H54 (cell line): ENCODE data around the gene FHIT.

Experiments
- DNase-seq: peaks from one replicate; pipeline ENCODE4 v3.0.0; 2011; ENCODE audit warnings: low spot score, mixed read lengths; ENCODE audit not compliant: insufficient read length
- FAIRE-seq: peaks from 3 replicates; lab custom pipeline; 2011; peaks lifted over from hg19 to GRCh38; lab: Jason Lieb, UNC
- POLR2A ChIP-seq: IDR thresholded peaks from 2 replicates; pipeline ENCODE4 v1.6.1; 2011; ENCODE audit warnings: low read depth, mild to moderate bottlenecking, low read length

The FHIT gene

DNA sequence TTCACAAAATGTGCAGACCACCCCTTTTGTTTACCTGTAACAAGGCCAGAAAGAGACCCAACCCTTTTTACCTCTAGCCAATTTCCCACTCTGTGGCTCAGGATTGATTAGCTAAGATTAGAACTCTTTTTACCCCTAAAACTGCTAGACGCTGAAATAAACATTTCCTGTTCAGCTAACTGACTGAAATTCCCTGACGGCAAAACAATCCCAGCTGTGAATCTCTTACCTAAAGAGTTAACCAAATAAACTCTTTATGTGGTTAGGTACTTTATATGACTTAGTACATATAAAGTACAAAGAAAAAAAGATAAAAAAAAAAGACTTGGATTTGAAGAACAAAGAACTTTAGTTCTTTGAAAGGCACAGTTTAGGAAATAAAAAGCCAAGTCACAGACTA is 988.7 kb downstream of the FHIT start:
- no peak for DNase-seq
- no peak for FAIRE-seq
- no peak for TF ChIP-seq POLR2A

DNA sequence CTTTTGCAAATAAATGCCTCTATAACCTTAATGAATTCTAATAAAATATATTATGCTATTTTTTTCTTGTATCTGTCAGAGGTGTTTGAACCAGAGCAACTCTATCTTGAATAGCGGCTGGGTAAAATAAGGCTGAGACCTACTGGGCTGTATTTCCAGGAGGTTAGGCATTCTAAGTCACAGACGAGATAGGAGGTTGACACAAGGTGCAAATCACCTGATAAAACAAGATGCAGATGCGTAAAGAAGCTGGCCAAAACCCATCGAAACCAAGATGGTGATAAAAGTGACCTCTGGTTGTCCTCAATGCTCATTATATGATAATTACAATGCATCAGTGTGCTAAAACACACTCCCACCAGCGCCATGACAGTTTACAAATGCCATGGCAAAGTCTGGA is 990.7 kb downstream of the FHIT start:
- TF ChIP-seq POLR2A, result no peak
- DNase-seq, result no peak
- FAIRE-seq, result no peak

- no peak for FAIRE-seq
- no peak for TF ChIP-seq POLR2A
- DNase-seq, result no peak
These were observed 1000.4 kb downstream of the FHIT start for GRCh38 chr3:60250810-60251209.

DNA sequence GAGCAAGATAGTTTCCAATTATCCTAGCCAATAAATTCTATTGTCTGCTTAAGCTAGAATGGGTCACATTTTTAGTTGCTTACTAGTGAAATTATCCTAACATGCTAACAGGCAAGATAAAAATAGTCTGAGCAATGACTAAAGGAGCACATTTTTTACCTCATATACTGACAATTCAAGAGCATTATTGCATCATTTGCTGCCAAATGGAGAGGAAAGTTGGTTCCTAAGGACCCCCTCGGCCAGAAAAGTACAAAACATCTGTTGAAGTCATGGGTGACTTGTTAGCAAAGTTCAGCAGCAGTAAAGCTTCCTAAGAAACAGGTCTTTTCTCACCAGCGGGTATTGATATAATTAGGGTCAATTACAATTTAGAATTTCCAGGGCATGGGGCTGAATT is 1001.0 kb downstream of the FHIT start:
- DNase-seq, result no peak
- TF ChIP-seq POLR2A, result no peak
- no peak for FAIRE-seq

- FAIRE-seq (no peak), DNase-seq (no peak)
These were observed 1004.9 kb downstream of the FHIT start for GRCh38 chr3:60246361-60246760.

DNA sequence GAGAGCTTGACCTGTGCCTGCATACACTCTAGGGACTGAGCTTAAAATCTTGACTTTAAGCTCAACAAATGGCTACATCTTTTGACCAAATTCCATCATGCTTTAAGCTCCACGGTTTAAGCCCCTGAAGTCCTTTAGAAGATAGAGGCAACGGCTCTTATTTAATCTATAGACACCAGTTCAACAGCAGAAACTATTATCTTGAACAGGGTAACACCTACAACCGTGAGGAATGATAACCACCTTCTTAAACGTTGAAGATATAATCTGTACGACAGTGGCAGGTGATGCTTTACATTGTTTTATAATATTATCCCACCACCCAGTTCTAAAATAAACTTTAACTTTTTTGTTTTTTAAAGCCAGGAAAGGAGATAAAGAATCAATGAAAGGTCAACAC is 1007.8 kb downstream of the FHIT start:
- TF ChIP-seq POLR2A, result no peak
- no peak for FAIRE-seq
- DNase-seq, result no peak

More at GRCh38 chr3:60246361-60246760, 1004.9 kb downstream of the FHIT start:
- no peak for TF ChIP-seq POLR2A

DNA sequence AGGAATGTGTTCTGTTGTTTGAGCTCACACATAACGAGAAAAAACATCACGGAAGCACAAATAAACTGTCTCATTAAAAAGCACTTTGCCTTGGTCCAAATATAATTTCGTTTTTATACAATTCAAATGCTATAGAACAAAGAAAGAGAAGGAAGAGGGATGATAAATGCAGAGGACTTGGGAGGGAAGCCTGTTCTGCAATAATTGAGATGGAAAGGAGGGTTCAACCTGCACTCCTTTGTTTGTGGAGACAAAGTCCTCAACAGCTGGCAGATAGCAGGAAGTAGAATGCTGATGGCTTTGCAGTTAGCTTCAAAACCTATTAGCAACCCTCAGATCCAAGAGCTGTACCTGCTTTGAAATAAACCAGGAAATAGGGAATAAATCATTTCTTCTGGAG is 1010.8 kb downstream of the FHIT start:
- FAIRE-seq, result no peak
- no peak for TF ChIP-seq POLR2A
- no peak for DNase-seq

DNA sequence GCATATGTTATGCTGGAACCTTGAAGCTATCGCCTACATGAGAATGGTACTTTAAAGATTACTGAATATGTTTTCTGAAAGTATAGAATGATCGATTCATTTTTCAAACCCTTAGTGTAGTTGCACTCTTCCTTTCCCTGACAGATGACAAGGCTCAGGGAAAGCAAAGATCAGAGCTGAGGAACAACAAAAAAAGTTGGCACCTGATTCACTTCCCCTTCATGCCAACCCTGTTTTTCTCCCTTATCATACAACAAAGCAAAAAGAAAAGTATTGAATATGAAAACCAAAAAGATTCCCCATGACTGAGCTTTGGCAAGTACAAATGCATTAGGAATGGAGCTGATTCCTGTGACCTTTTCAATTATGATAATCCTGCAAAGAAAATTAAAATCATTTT is 1012.7 kb downstream of the FHIT start:
- no peak for FAIRE-seq

DNA sequence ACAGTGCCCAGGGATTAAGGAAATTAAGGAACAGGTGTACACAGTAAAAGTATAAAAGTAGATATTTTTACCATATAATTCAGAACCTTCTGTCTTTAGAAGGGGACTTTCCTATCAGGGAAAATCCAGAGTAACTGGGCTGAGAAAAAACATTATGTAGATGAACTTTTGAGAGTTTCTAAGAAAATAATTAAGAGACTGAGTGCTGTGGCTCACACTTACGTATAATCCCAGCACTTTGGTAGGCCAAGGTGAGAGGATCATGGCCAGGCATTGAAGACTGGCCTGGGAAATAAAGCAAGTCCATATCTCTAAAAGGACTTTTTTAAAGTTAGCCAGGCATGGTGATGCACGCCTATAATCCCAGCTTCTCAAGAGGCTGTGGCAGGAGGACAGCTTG is 1021.8 kb downstream of the FHIT start:
- no peak for TF ChIP-seq POLR2A
- DNase-seq, result no peak
- no peak for FAIRE-seq

More for the DNA sequence above, 1012.7 kb downstream of the FHIT start:
- TF ChIP-seq POLR2A, result no peak
- no peak for DNase-seq

- DNase-seq (no peak), FAIRE-seq (no peak)
- no peak for TF ChIP-seq POLR2A
These were observed 1022.4 kb downstream of the FHIT start for GRCh38 chr3:60228823-60229222.

DNA sequence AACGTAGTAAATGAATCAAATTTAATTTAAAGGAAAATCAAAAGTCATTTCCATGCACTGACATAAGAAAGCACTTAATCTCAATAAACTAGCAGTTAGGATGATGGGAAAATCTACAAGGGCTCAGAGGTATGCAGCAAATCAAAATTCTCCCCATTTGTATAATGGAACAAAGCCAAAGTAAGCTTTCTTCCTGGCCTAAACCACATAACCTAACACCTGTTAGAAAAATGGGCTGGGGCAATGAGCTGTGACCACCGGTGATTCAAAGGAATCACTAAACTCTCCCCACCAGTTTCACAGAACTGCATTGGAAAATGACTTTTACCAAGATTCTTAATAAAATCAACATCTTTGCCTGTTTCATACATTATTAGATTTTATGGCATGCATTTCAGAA is 1024.3 kb downstream of the FHIT start:
- FAIRE-seq (no peak), DNase-seq (no peak)
- TF ChIP-seq POLR2A, result no peak

DNA sequence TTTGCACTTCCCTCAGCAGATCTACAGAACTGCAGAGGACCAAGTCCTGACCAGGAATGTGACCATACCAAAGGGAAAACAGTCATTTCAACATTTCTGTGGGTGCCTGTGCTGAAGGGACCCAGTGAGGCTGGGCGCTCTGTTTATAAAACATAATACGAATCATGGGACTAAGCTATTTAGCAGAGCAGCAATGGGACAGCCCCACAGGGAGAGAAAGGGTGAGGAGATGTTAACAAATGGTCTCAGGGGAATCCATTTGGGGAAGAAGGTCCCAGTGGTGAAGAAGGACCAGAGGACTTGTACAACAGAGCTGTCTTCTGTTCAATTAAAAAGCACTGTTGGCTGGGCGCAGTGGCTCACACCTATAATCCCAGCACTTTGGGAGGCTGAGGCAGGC is 1025.4 kb downstream of the FHIT start:
- FAIRE-seq, result no peak
- TF ChIP-seq POLR2A, result no peak
- DNase-seq, result no peak

DNA sequence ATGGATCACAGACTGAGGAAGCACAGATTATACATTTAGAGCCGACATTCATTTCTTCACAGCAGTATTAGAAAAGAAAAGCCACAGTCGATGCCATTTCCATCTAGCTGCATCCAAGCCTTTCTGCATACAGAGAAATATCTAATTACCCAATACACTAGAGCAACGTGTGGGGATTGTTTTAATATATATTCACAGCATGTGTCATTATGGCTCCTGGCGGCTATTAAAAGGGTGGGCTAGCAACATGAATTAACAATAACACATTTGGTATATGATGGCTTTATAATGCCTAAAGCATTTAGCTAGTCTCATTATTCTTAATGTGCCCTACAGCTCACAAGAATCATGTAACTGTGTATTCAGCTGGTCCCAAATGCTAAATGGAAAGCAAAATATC is 1030.5 kb downstream of the FHIT start:
- no peak for DNase-seq
- TF ChIP-seq POLR2A, result no peak
- no peak for FAIRE-seq

- FAIRE-seq (no peak), DNase-seq (no peak)
- TF ChIP-seq POLR2A, result no peak
These were observed 1031.8 kb downstream of the FHIT start for GRCh38 chr3:60219501-60219900.

DNA sequence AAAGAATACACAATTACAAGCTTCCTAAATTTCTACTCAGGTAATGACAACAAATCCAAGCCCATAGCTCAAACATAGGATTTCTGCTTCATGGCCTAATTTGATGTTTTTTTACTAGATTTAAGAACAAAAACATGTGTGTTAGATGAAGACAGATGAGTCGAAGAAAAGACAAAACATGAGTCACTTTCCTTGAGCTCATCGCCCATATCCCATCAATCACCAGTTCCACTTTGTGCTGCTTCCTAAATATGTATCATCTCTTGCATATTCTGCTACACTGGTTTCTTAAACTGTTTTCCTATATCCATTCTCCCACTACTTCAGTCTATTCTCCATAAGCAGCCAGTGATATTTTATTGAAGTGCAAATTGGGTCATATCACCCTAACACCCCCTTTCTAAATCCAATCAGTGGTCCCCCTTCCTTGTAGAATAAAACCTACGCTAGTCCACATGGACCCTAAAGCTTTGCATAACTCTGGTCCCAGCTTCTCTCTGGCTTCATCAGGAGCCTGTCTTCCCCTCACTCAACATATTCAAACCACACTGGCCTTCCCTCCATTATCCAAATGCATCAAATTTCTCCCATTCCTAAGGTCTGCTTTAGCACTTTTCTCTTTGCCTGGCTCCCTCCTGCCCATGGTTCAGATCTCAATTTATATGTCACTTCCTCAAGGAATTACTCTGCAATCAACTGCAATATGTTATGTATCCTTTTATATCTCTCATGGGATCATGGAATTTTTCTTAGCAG is 1033.9 kb downstream of the FHIT start:
- FAIRE-seq (no peak), DNase-seq (no peak)
- no peak for TF ChIP-seq POLR2A

- FAIRE-seq (no peak), DNase-seq (no peak)
- no peak for TF ChIP-seq POLR2A
These were observed 1034.7 kb downstream of the FHIT start for GRCh38 chr3:60216462-60217075.
